ENCODE results near the gene CD109.

DNA sequence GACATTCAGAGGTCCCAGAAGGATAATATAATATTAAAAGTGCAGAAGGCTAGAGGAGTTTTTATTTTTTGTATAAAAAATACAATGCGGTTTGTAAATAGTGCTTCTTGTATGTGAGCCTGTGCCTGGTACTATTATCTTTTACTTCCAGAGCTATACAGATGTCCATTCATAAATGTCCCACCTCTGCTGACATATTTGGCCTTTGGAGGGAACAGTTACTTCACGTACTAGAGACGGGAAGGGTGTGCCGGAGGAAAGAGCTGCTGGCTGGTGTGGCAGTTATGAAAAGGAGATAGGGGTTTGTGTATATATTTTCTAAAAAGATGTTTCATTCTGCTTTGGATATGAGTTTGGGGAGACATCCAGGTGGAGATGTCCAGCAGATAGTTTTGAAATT is 8.8 kb downstream of the CD109 start:
- TF ChIP-seq, protein P1, sequence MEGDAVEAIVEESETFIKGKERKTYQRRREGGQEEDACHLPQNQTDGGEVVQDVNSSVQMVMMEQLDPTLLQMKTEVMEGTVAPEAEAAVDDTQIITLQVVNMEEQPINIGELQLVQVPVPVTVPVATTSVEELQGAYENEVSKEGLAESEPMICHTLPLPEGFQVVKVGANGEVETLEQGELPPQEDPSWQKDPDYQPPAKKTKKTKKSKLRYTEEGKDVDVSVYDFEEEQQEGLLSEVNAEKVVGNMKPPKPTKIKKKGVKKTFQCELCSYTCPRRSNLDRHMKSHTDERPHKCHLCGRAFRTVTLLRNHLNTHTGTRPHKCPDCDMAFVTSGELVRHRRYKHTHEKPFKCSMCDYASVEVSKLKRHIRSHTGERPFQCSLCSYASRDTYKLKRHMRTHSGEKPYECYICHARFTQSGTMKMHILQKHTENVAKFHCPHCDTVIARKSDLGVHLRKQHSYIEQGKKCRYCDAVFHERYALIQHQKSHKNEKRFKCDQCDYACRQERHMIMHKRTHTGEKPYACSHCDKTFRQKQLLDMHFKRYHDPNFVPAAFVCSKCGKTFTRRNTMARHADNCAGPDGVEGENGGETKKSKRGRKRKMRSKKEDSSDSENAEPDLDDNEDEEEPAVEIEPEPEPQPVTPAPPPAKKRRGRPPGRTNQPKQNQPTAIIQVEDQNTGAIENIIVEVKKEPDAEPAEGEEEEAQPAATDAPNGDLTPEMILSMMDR (IDR thresholded peaks at IDR 0.05; ENCODE audit: poor library complexity, severe bottlenecking): no peak
- no peak for TF ChIP-seq TAF1 (IDR thresholded peaks at IDR 0.05; ENCODE audit: low read depth)
- no peak for TF ChIP-seq POLR2AphosphoS5 (IDR thresholded peaks at IDR 0.05)
- TF ChIP-seq EZH2 (IDR thresholded peaks at IDR 0.05; ENCODE audit: borderline replicate concordance, insufficient read depth, low read length, poor library complexity, severe bottlenecking): no peak
- TF ChIP-seq EP300 (conservative IDR thresholded peaks at IDR 0.05; ENCODE audit: poor library complexity, severe bottlenecking): no peak
- TF ChIP-seq RAD21 (conservative IDR thresholded peaks at IDR 0.05): no peak
- TF ChIP-seq, protein P2, sequence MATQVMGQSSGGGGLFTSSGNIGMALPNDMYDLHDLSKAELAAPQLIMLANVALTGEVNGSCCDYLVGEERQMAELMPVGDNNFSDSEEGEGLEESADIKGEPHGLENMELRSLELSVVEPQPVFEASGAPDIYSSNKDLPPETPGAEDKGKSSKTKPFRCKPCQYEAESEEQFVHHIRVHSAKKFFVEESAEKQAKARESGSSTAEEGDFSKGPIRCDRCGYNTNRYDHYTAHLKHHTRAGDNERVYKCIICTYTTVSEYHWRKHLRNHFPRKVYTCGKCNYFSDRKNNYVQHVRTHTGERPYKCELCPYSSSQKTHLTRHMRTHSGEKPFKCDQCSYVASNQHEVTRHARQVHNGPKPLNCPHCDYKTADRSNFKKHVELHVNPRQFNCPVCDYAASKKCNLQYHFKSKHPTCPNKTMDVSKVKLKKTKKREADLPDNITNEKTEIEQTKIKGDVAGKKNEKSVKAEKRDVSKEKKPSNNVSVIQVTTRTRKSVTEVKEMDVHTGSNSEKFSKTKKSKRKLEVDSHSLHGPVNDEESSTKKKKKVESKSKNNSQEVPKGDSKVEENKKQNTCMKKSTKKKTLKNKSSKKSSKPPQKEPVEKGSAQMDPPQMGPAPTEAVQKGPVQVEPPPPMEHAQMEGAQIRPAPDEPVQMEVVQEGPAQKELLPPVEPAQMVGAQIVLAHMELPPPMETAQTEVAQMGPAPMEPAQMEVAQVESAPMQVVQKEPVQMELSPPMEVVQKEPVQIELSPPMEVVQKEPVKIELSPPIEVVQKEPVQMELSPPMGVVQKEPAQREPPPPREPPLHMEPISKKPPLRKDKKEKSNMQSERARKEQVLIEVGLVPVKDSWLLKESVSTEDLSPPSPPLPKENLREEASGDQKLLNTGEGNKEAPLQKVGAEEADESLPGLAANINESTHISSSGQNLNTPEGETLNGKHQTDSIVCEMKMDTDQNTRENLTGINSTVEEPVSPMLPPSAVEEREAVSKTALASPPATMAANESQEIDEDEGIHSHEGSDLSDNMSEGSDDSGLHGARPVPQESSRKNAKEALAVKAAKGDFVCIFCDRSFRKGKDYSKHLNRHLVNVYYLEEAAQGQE (IDR thresholded peaks at IDR 0.05; ENCODE audit: borderline replicate concordance): no peak
- TF ChIP-seq SMC3 (conservative IDR thresholded peaks at IDR 0.05; ENCODE audit: poor library complexity): no peak
